Stomach smooth muscle (tissue), 2 donors: ENCODE measurements around the gene ZNF384.
A peak's percentile ranks its signal among the peaks of the same experiment; 100 is the strongest.

ENCODE experiments used
- H3K27ac ChIP-seq: one replicate; pipeline ENCODE4 v1.7.0; 2013; ENCODE audit warnings: mild to moderate bottlenecking, low read length, inconsistent platforms
- H3K27me3 ChIP-seq, 2 donors: one replicate each; pipeline ENCODE4 v1.7.0; 2013; ENCODE audit warnings: low read length in 2 of 2; ENCODE audit not compliant: insufficient read depth in 2 of 2, control insufficient read depth in 1 of 2
- H3K36me3 ChIP-seq, 2 donors: one replicate each; pipeline ENCODE4 v1.7.0; 2013; ENCODE audit warnings: low read length in 2 of 2; ENCODE audit not compliant: control insufficient read depth in 2 of 2, insufficient read depth in 2 of 2
- H3K4me1 ChIP-seq: one replicate; pipeline ENCODE4 v1.7.0; 2013; ENCODE audit warnings: low read length; ENCODE audit not compliant: control insufficient read depth, insufficient read depth
- H3K4me3 ChIP-seq, 2 donors: one replicate each; pipeline ENCODE4 v1.7.0; 2013; ENCODE audit warnings: low read length in 2 of 2
- H3K9ac ChIP-seq, 2 donors: one replicate each; pipeline ENCODE4 v1.7.0; 2013; ENCODE audit warnings: low read length in 2 of 2, mild to moderate bottlenecking in 1 of 2
- H3K9me3 ChIP-seq, 2 donors: one replicate each; pipeline ENCODE4 v1.7.0; 2013; ENCODE audit warnings: low read length in 2 of 2; ENCODE audit not compliant: control insufficient read depth in 2 of 2
- donor health status: healthy.
- donor health status: Pancreatic carcinoma.

ZNF384 gene

GRCh38 chr12:6635856-6636531 is 53.2 kb downstream of the ZNF384 start, which contains the start of gene LPAR5:
LPAR5 (minus strand) TSS chr12:6635959; CDS start chr12:6621248, 14,711 bp downstream.
- Histone ChIP-seq H3K4me3 (no peak within 1 kb of the TSS), H3K9me3 (no peaks in the 10 kb centered on the region), H3K36me3 (no peaks in the 10 kb centered on the region), H3K27ac (no peak within 1 kb of the TSS), H3K4me1 (peaks cover 6% of the 10 kb centered on the region), H3K9ac (peak within 1 kb of the TSS in 1 of 2 donors; percentile 21), H3K27me3 (peaks cover 0 to 4% of the 10 kb centered on the region in 2 donors)

DNA sequence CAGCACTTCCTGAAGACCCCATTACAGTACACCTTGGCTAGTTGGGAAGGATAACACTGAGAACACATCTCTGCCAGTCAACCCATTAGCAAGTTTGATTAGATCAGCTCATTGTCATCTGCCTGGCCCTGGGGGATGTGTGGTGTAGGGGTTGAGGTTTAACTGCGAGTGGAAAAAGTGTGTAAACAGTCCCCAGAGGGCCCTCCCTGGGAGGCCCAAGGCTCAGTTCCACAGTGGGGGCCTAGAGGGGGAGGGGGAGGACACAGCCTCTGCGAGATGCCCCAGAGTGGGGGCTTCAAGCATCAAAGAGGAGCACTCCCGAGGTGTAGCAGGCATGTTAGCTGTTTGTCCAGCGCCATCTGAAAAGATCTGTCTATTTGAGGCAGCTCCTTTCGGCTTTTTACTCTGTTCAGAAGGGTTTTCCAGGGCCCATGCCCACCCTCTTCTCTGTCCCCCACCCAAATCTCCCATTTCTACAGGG is 53.8 kb downstream of the ZNF384 start:
- peaks cover 0 to 6% of the 10 kb centered on the region in 2 donors for H3K27me3 ChIP-seq
- peaks cover 6% of the 10 kb centered on the region for H3K4me1 ChIP-seq
- H3K27ac ChIP-seq: no peak overlapping the region
- H3K9me3 ChIP-seq: no peaks in the 10 kb centered on the region
- no peaks in the 10 kb centered on the region for H3K36me3 ChIP-seq
- no peak overlapping the region for H3K4me3 ChIP-seq
- H3K9ac ChIP-seq: peak overlapping the region in 1 of 2 donors; percentile 21

DNA sequence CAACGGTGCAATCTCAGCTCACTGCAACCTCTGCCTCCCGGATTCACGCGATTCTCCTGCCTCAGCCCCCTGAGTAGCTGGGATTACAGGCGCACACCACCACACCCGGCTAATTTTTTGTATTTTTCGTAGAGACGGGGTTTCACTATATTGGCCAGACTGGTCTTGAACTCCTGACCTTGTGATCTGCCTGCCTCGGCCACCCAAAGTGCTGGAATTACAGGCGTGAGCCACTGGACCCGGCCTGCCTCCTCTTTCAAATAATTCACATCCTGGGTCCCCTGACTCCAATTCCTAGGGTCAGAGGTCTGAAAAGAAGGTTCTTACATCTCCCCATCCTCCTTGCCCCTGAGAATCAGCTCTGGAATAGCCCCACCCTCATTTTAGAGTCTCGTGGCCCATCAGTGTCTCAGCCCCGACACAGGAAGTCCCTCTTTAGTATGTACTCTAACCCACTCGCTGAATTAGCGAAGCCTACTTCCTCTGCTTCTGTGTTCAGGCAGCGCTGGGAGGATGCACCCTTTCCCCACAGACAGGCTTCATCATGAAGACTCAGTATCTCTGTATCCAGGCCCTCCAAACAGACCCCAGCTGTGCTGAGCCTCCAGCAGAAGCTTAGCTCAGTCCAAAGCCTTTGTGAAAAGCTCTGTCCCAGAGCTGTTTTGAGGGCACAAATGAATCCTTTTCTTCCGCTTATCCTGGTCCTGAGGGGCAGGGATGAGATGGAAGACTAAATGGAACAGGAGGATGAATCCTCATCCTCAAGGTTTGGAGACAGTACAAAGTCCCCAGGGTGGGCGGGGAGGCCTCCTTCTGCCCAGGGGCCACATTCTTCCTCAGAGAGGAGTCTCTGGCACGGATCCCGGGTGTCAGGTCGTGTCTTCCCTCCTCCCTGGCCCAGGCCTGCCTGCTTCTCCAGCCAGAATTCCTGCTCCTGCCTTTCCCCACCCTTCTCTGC is 56.9 kb downstream of the ZNF384 start:
- H3K4me1 ChIP-seq: peaks cover 6% of the 10 kb centered on the region

DNA sequence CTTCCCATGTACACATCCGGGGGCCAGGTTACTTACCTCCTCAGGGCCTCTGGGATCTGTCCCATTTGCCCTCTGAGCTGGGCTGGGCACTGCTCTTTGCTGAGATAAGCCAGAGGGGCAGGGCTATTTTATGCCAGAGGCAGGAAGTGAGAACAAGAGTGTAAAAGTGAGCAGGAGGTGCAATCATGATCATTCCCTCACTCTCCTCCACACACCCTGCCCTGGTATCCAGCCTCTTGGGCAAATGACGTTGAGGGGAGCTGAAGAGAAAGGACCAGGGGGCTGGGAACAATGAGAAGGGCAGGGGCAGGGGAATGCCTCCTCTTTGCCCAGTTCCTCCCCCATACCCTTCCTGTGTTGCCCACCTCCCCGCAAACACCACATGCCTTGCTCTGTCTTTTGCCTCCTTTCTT is 57.6 kb downstream of the ZNF384 start:
- Histone ChIP-seq H3K9ac (no peak overlapping the region), H3K9me3 (no peaks in the 10 kb centered on the region), H3K27ac (no peak overlapping the region), H3K4me1 (peaks cover 6% of the 10 kb centered on the region), H3K4me3 (no peak overlapping the region), H3K27me3 (peaks cover 0 to 6% of the 10 kb centered on the region in 2 donors), H3K36me3 (no peaks in the 10 kb centered on the region)

More for the DNA sequence above, 56.9 kb downstream of the ZNF384 start:
- peaks cover 0 to 6% of the 10 kb centered on the region in 2 donors for H3K27me3 ChIP-seq
- no peaks in the 10 kb centered on the region for H3K36me3 ChIP-seq
- H3K27ac ChIP-seq: no peak overlapping the region
- H3K9me3 ChIP-seq: no peaks in the 10 kb centered on the region
- H3K9ac ChIP-seq: peak overlapping the region in 1 of 2 donors; percentile 27
- no peak overlapping the region for H3K4me3 ChIP-seq

DNA sequence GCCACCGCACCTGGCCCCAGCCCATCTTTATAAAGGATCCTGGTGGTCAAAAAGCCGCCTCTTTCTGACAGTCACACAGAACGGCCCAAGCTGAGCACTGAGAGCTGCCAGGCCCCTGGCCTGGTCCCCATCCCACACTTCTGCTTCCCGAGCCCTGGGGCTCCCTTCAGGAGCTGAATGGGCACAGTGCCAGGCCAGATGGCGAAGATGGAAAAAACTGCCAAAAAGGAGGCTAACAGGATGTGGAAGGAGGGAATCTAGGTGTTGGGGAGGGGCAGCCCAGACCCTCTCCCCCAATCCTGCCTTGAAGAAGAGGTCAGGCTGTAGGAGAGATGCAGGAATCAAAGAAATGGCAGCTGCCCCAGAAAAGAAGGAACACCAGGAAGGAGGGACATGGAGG is 58.4 kb downstream of the ZNF384 start:
- Histone ChIP-seq H3K9me3 (no peaks in the 10 kb centered on the region), H3K27ac (no peak overlapping the region), H3K4me1 (peaks cover 6% of the 10 kb centered on the region), H3K36me3 (no peaks in the 10 kb centered on the region), H3K27me3 (peaks cover 0 to 6% of the 10 kb centered on the region in 2 donors), H3K9ac (no peak overlapping the region), H3K4me3 (no peak overlapping the region)

DNA sequence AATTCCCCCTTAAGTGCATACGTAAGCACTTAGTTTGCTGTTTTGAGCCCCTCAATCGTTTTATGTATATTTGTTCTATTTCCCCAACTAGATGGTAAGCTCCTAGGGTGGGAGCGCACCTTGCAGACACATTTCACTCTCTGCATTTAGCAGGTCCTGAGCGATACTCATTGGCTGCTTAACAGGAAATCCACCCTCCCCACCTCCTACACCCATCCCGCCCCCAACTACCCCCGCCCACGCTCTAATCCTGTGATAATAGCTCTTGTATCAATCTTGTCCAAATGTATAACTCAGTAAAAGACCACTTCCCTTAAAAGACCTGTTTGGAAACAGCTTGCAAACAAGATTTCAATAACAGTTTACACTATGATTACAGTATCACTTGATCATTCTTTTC is 61.6 kb downstream of the ZNF384 start:
- Histone ChIP-seq H3K4me1 (peaks cover 1% of the 10 kb centered on the region), H3K9ac (no peak overlapping the region), H3K27me3 (peaks cover 0 to 6% of the 10 kb centered on the region in 2 donors), H3K4me3 (no peak overlapping the region), H3K36me3 (no peaks in the 10 kb centered on the region), H3K9me3 (no peaks in the 10 kb centered on the region), H3K27ac (no peak overlapping the region)

DNA sequence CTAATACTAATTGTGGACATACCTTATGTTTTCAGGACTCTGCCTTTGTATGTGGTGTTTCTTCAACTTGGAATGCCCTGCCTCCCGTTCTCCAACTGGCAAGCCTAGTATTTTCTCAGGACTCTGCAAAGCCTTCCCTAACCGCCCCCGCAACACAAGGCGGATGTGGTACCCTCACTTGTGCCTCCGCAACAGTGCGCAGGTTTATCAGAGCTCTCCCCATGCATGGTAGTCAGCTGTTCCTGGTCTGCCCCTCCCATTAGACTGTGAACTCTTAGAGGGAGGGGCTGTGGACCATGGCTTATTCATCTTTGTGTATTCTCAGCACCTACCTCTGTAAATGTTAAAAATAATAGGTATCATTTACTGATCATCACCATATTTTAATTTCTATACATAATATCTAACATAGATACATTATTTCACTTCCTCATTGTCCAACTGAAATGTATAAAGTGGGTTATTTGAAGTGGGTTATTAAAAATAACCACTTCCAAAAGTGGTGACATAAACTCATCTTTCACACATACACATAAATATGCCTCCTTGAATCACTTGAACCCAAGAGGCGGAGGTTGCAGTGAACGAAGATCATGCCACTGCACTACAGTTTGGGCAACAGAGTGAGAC is 62.4 kb downstream of the ZNF384 start:
- H3K9me3 ChIP-seq: no peaks in the 10 kb centered on the region
- no peak overlapping the region for H3K9ac ChIP-seq

DNA sequence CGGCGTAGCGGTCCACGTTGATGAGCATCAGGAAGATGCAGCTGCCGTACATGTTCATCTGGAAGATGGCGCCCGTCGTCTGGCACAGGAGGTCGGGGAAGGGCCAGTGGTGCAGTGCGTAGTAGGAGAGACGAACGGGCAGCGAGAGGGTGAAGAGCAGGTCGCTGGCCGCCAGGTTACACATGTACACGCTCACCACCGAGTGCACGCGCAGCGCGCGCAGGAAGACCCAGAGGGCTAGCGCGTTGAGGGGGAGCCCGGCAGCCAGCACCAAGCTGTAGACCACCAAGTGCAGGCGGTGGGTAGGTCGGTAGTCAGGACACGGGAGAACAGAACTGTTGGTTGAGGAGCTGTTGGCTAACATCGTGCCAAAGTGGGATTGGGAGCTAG is 68.3 kb downstream of the ZNF384 start:
- Histone ChIP-seq H3K36me3 (no peaks in the 10 kb centered on the region), H3K9me3 (no peaks in the 10 kb centered on the region), H3K4me1 (peaks cover 9% of the 10 kb centered on the region), H3K4me3 (peak overlapping the region in 1 of 2 donors; percentile 40), H3K9ac (no peak overlapping the region), H3K27ac (no peak overlapping the region), H3K27me3 (peaks cover 17 to 18% of the 10 kb centered on the region in 2 donors)

More for the DNA sequence above, 62.4 kb downstream of the ZNF384 start:
- Histone ChIP-seq H3K27me3 (peaks cover 0 to 6% of the 10 kb centered on the region in 2 donors), H3K4me3 (no peak overlapping the region), H3K4me1 (no peaks in the 10 kb centered on the region), H3K36me3 (no peaks in the 10 kb centered on the region), H3K27ac (no peak overlapping the region)

DNA sequence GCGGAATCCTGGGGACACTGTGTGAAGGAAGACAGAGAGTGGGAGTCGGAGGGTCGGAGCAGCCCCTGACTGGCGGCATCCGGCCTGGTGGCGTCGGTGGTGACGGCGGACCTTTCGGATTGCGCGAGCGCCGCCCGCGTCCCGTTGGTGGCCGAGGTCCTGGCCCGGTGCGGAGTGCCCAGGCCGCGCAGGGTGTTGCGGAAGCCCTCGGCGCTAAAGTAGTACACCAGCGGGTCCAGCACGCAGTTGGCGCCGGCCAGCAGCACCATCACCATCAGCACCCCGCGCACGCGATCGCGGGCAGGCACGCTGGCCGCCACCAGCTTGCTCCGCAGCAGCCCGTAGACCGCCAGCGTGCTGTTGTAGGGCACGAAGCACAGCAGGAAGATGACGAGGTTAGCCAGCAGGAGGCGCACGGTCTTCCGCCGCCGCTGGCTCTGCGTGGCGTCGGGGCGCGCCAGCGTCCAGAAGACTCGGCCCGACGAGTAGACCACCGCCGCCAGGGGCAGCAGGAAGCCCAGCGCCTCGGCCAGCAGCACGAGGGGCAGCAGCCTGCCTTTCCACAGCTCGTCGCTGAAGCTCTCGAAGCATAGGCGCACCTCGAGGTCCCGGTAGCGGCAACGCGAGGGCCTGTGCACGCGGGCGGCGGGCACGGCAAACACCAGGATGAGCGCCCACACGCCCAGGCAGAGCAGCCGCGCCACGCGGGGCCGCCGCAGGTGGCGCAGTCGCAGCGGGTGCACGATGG is 68.9 kb downstream of the ZNF384 start:
- Histone ChIP-seq H3K36me3 (no peaks in the 10 kb centered on the region), H3K27me3 (peaks cover 17 to 18% of the 10 kb centered on the region in 2 donors), H3K9ac (no peak overlapping the region), H3K27ac (no peak overlapping the region), H3K4me1 (peaks cover 9% of the 10 kb centered on the region), H3K9me3 (no peaks in the 10 kb centered on the region), H3K4me3 (peak overlapping the region in 1 of 2 donors; percentile 40)
